Measurements from ENCODE around the gene TMEM182. TPM values are rescaled to one million over a fixed set of nuclear protein-coding genes. Genes with fewer than 3 reads are reported as not detected.

Gene TMEM182
- polyA plus RNA-seq, 1 donor (not counting 4 experiments of a cell fraction or from before 2014, with no cell fraction given): 3.5 TPM

- dilution Hi-C loops (cut with MboI; ENCODE audit: extremely low pct_ligation_motif_present, low sequenced_read_pairs): no loop called here
- no peak for TF ChIP-seq EZH2 (IDR thresholded peaks at IDR 0.05; ENCODE audit: low read length)
- no peak for TF ChIP-seq CTCF (optimal IDR thresholded peaks at IDR 0.05 in 1 of 3, IDR thresholded peaks at IDR 0.05 in 1 of 3, conservative IDR thresholded peaks at IDR 0.05 in 1 of 3; ENCODE audit: extremely low read depth in 1 of 3, insufficient read depth in 2 of 3, low read length in 3 of 3)
- no peak overlapping the region for H3K27ac ChIP-seq (ENCODE audit: control insufficient read depth, insufficient read depth, low read length)
- H3K9me1 ChIP-seq (ENCODE audit: control insufficient read depth, extremely low read depth, insufficient read depth, low read length): no peaks in the 10 kb centered on the region
- H4K20me1 ChIP-seq (ENCODE audit: control insufficient read depth, extremely low read depth, insufficient read depth, low read length): no peaks in the 10 kb centered on the region
- H3K36me3 ChIP-seq (ENCODE audit: control insufficient read depth in 2 of 2, extremely low read depth in 1 of 2, insufficient read depth in 2 of 2, low read length in 2 of 2): no peaks in the 10 kb centered on the region
- no peak for DNase-seq (ENCODE audit: low read depth, low spot score)
- H2AFZ ChIP-seq (ENCODE audit: control insufficient read depth, low read length): no peak overlapping the region
- FAIRE-seq: no peak
- H3K4me2 ChIP-seq (ENCODE audit: control insufficient read depth, extremely low read depth, insufficient read depth, low read depth, low read length): no peak overlapping the region
- no peaks in the 10 kb centered on the region for H3K9me3 ChIP-seq (ENCODE audit: control insufficient read depth, low read depth, low read length)
- H3K79me2 ChIP-seq (ENCODE audit: control insufficient read depth, insufficient read depth, low read length): no peaks in the 10 kb centered on the region
- H3K9ac ChIP-seq (ENCODE audit: control insufficient read depth, extremely low read depth, insufficient read depth, low read length): no peak overlapping the region
- no peaks in the 10 kb centered on the region for H3K27me3 ChIP-seq (ENCODE audit: control insufficient read depth, extremely low read depth, insufficient read depth, low read length)
- H3K4me3 ChIP-seq (ENCODE audit: control insufficient read depth in 2 of 3, extremely low read depth in 1 of 3, insufficient read depth in 2 of 3, low read depth in 1 of 3, low read length in 3 of 3): no peak overlapping the region
- no peaks in the 10 kb centered on the region for H3K4me1 ChIP-seq (ENCODE audit: control insufficient read depth, extremely low read depth, insufficient read depth, low read length)
These were observed 28.2 kb downstream of the TMEM182 start for GRCh38 chr2:102790091-102790455.

- no peak overlapping the region for H3K4me3 ChIP-seq (ENCODE audit: control insufficient read depth in 2 of 3, extremely low read depth in 1 of 3, insufficient read depth in 2 of 3, low read depth in 1 of 3, low read length in 3 of 3)
- H3K79me2 ChIP-seq (ENCODE audit: control insufficient read depth, insufficient read depth, low read length): no peaks in the 10 kb centered on the region
- no peaks in the 10 kb centered on the region for H3K27me3 ChIP-seq (ENCODE audit: control insufficient read depth, extremely low read depth, insufficient read depth, low read length)
- no peaks in the 10 kb centered on the region for H4K20me1 ChIP-seq (ENCODE audit: control insufficient read depth, extremely low read depth, insufficient read depth, low read length)
- H3K4me2 ChIP-seq (ENCODE audit: control insufficient read depth, extremely low read depth, insufficient read depth, low read depth, low read length): no peak overlapping the region
- H3K4me1 ChIP-seq (ENCODE audit: control insufficient read depth, extremely low read depth, insufficient read depth, low read length): no peaks in the 10 kb centered on the region
- FAIRE-seq: no peak
- dilution Hi-C loops (cut with MboI; ENCODE audit: extremely low pct_ligation_motif_present, low sequenced_read_pairs): no loop called here
- no peaks in the 10 kb centered on the region for H3K9me1 ChIP-seq (ENCODE audit: control insufficient read depth, extremely low read depth, insufficient read depth, low read length)
- TF ChIP-seq CTCF (optimal IDR thresholded peaks at IDR 0.05 in 1 of 3, IDR thresholded peaks at IDR 0.05 in 1 of 3, conservative IDR thresholded peaks at IDR 0.05 in 1 of 3; ENCODE audit: extremely low read depth in 1 of 3, insufficient read depth in 2 of 3, low read length in 3 of 3) (no peak), EZH2 (IDR thresholded peaks at IDR 0.05; ENCODE audit: low read length) (no peak)
- H3K36me3 ChIP-seq (ENCODE audit: control insufficient read depth in 2 of 2, extremely low read depth in 1 of 2, insufficient read depth in 2 of 2, low read length in 2 of 2): no peaks in the 10 kb centered on the region
- no peak overlapping the region for H3K9ac ChIP-seq (ENCODE audit: control insufficient read depth, extremely low read depth, insufficient read depth, low read length)
- H2AFZ ChIP-seq (ENCODE audit: control insufficient read depth, low read length): no peak overlapping the region
- H3K9me3 ChIP-seq (ENCODE audit: control insufficient read depth, low read depth, low read length): no peaks in the 10 kb centered on the region
- H3K27ac ChIP-seq (ENCODE audit: control insufficient read depth, insufficient read depth, low read length): no peak overlapping the region
- DNase-seq (ENCODE audit: low read depth, low spot score): no peak
These were observed 30.9 kb downstream of the TMEM182 start for GRCh38 chr2:102792568-102793208.

Measured in keratinocyte (primary cell).